GDM1 (cell line): ENCODE measurements around the gene VPS18.

Source experiments
- DNase-seq: peaks from one replicate; lab custom pipeline; 2025; lab: John Stamatoyannopoulos, UW

VPS18 gene

DNA sequence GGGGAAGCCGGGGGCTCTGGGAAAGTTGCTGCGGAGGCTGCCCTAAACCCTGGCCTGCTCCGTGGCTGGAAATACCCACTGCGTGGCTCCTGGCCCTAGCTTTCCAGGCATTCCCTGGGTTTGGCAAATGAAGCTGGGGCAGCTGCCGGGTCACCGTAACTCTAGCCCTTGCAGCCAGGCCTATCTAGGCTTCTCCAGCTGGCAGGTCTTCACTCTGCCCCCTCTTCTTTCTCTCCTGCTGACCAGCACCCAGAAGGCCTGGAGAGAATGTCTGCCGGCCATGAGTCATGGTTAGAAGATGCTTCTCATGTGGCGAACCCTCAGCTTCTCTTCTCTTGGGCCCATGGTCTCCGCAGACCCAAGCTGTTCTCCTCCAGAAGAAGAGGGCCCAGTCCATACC is 29.3 kb downstream of the VPS18 start:
- DNase-seq, result no peak

DNA sequence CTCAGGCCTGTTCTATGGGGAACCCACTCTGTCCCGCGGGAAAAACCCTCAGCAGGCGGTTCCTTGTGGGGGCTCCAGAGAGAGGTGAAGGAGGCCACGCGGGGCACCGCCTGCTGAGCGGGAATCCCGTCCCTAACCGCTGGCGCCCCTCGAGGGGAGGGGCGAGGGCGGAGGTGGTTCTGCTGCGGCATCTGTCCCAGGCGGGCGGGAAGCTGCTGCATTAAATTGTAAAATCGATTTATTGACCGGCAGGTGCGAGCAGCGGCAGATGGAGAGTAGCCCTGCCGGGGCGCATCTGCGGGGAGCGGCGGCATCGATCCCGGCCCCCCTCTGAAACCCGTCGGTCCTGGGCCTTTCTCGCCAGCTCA is 31.2 kb downstream of the VPS18 start:
- DNase-seq, result no peak

DNA sequence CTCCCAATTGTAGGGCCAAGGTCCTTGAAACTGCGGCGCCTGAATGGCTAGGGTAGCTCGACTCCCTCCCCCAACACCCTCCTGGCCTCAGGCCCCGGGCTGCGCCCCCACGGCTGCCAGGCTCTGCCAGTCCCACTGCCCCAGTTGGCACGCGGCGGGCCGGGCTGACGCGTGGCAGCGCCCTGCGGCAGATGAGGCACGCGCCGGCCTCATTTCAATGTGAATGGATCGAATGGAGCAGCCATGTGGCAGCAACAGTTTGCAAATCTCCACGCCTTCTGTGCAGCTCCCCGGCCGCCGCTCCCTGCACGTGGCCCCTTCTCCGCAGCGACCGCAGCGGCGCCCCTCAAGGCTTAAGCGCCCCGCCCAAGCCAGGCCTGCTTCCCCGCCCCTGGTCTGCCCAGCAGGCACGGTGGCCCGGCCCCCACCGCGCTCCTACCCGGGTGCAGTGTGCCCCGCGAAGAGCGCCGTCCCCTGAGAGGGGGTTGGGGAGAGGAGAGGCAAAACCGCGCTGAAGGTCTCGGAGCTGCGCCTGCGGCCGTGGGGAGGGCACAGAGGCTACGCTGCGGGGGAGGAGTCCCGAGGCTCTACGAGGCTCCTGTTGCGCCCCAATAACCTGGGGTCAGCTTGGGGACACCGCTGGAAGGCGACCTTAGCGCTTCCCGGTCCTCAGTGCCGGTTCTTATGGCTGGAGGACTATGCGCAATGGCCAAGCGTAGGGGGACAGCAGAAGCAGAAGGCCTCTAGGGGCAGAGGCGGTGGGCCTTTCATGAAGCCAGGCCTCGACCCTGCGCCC is 31.8 kb downstream of the VPS18 start:
- DNase-seq, result no peak

DNA sequence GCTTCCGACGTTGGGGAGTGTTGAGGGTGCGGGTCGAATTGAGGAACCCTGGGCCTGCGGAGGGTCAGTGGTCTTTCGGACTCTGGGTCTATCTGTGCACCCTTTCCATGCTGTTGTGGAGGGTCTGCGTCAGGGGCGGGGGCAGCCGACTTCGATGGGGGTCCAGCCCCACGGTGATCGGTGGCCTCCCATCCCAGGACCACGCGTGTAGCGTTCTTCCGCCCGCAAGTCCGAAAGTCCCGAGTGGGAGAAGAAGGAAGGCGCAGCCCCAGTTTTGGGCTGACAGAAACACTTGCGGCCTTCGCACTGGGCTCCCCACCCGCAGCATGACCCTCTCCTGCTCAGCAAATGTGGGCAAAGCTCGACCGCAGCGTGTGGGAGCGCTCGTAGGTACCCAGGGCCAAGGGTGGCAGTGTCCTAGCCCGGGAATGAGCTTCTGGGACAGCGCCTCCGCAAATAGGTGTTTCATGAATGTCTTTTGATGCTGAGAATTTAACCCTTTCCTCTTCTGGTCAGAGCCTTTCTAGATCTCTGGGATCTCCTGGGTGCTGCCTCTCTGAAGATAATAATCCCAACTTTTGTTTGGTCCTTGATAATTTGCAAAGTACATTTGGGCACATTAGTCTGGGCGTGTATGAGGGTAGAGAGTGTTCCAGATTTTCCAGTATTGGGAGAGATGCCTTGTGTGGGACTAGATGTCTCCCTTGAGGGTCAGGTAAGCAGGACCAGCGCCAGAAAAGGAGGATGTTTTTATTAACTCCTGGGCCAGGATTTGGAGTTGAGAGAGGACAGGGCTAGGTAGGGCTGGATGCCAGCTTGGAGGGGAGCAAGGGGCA is 32.6 kb downstream of the VPS18 start:
- no peak for DNase-seq

DNA sequence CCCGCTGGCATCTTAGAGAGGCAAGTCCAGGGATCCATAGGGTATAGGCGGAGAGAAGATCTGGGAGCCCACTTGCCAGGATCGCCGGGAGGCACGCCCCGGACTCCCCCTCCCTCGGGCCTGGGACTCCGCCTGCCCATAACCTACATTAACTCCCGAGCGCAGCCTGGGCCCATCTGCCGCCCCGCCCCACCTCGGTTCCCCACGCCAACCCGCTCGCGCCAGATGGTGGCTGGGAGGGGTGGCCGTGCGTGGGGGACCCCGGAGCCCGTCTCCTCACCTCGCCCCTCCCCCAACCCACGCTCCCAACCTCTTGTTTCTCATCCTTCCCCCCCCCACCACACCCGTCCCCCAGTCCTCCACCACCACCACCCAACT is 33.2 kb downstream of the VPS18 start:
- no peak for DNase-seq

DNA sequence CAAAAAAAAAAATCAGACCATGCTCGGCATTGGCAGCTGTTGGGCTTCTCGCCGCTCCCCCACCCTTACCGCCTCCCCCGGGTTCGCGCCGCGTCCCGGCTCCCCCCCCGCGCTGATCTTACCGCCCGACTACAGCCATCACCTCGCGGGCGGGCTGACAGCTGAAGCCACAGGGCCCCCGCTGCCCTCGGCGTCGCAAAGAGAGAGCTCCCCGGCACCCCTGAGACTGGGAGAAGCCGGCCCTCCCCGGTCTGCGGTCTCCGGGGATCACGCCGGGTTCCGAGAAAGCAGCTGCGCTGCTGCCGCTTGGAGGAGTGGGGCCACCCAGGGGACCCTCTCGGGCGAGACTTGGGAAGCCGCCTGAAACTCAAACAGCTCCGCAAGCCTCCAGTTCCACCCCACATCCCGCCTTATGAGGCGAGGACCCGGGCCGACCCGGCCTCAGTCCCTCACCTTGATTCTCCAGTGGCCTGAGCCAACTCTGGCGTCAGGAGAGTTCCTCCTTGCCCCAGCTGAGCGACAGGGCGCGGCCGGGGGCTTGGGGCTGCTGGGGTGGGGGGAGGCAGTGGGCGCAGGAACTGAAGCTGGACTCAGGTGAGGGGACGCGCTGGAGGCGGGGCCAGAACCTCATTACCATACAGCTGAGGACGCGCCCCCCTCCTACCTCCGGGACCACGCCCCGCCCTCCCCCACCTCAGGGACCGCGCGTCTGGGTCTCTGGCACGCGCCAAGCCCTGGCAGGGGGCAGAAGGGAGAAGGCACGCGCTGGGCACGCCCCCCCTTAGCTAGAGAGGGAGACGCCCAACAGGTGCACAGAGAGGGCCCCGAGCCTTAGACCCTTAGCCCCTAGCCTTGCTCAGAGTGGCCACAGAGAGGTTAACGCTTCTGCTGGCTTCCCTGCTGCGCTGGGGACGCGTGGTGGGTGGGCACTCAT is 33.9 kb downstream of the VPS18 start:
- DNase-seq, result no peak

DNA sequence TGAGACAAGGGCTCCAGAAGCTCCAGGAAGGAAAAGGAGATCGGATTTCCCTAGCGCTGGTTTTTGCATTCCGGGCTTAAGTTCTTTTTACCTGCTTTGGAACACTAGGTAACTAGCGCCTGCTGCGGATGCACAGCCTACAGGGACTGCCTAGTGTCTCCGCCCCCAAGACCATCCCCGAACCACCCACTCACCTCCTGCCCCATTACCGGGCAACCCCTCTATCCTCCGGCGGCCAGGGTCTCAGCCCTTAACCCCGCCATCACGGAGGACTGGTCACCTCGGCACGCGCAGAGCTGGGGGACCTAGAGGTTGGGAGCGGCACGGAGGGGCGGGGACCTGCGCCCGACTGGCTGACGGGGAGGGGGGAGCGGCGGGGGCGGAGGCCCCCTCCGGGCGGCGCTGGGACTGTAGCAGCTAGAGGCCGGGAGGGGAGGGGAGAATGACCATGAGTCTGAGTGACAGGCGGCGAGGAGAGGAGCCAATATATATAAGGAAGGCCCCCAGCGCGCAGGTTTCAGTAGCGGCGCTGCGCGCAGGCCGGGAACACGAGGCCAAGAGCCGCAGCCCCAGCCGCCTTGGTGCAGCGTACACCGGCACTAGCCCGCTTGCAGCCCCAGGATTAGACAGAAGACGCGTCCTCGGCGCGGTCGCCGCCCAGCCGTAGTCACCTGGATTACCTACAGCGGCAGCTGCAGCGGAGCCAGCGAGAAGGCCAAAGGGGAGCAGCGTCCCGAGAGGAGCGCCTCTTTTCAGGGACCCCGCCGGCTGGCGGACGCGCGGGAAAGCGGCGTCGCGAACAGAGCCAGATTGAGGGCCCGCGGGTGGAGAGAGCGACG is 34.8 kb downstream of the VPS18 start, which contains the start of gene DLL4:
TSS of gene DLL4 (plus strand) at position 520 of the 839 bp plus-strand sequence. CDS start 329 bp downstream, outside the sequence.
- DNase-seq, result no peak

DNA sequence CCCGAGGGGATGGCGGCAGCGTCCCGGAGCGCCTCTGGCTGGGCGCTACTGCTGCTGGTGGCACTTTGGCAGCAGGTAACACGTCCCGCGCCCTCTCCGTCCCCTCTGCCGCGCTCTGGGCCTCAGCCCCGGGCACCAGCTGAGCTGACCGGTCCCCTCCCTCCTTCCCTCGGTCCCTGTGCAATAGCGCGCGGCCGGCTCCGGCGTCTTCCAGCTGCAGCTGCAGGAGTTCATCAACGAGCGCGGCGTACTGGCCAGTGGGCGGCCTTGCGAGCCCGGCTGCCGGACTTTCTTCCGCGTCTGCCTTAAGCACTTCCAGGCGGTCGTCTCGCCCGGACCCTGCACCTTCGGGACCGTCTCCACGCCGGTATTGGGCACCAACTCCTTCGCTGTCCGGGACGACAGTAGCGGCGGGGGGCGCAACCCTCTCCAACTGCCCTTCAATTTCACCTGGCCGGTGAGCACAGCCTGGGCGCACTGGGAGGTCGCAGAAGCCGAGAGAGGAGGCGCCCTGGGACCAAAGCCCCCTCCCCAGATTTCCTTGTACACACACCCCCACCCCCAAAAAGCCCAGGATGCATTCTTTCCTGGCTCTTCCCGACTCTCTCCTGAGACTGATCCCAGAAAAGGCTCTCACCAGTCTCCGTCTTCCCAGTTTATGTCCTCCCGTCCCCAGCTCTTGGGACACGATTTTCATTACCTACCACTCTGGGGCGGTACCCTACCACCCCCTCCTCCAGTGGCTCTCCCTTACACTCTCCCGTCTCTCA is 35.6 kb downstream of the VPS18 start:
- no peak for DNase-seq

DNA sequence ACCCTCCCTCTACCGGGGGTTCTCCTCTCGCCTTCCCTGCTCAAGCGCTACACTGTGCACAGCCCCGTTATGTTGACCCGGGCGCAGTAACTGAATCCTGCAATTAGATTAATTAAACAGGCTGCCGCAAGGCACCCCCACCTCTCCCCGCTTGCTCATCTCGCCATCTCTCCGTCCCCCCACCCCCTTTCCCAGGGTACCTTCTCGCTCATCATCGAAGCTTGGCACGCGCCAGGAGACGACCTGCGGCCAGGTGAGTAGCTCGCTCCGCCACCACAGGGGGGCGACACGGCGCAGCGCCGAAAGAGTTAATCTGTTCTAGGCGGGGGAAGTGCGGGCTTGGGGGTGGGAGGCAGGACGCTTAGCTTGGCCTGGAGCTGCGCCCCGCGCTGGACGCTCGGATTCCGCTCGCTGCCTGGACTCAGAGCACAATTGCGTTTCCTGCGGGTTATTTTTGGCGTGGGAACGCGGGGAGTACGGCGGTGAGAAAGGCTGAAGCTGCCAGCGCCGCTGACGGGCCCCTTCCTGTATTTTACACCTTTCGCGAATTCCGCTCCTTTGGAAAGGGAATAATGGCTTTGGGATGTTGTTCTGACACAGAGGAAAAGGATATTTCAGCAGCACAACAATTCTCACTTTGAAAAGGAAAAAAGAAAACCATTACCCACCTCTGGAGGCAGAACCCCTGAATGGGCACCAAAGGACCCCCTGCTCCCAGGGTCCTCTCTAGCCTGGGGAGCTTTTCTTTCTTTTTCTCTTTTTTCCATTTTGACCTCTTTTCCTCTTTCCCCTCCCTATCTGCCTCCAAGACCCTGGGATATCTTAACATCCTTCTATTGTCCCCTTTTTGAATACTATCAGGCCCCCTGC is 36.4 kb downstream of the VPS18 start:
- DNase-seq, result no peak

DNA sequence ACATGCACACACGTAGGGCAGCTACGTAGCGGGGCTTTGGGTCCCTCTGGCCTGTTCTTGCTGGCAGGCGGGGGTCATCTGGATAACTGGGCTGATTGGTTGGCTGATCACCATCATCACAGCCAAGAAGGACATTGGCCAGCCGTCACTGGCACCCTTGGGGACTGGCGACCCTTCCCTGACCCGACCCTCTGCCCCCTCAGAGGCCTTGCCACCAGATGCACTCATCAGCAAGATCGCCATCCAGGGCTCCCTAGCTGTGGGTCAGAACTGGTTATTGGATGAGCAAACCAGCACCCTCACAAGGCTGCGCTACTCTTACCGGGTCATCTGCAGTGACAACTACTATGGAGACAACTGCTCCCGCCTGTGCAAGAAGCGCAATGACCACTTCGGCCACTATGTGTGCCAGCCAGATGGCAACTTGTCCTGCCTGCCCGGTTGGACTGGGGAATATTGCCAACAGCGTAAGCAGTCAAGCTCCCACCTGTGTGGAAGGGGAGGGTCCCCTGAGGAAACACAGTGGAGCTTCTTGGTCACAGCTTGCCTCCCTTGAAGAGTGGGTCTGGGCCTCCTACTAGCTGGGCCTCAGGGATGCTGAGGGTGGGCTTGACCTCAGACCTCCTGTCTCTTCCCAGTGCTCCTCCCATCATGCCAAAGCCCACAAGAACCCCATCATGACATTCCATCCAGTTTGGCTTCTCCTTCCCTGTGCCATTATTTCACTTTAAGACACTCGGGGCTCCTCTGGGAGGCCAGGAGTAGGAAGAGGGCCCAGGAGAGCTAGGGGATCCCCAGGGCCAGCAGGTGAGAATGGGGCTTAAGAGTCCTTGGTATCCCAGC is 37.3 kb downstream of the VPS18 start:
- no peak for DNase-seq

DNA sequence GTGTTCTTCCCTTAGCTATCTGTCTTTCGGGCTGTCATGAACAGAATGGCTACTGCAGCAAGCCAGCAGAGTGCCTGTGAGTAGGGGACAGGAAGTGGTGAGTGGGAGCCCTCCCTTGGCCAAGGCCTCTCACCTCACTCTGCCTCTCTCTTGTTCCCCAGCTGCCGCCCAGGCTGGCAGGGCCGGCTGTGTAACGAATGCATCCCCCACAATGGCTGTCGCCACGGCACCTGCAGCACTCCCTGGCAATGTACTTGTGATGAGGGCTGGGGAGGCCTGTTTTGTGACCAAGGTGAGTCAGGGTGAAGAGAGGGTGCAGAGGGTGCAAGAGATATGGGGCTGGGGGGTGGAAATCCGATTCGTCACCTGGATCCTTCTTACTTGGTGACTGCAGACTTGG is 37.9 kb downstream of the VPS18 start:
- DNase-seq, result no peak

DNA sequence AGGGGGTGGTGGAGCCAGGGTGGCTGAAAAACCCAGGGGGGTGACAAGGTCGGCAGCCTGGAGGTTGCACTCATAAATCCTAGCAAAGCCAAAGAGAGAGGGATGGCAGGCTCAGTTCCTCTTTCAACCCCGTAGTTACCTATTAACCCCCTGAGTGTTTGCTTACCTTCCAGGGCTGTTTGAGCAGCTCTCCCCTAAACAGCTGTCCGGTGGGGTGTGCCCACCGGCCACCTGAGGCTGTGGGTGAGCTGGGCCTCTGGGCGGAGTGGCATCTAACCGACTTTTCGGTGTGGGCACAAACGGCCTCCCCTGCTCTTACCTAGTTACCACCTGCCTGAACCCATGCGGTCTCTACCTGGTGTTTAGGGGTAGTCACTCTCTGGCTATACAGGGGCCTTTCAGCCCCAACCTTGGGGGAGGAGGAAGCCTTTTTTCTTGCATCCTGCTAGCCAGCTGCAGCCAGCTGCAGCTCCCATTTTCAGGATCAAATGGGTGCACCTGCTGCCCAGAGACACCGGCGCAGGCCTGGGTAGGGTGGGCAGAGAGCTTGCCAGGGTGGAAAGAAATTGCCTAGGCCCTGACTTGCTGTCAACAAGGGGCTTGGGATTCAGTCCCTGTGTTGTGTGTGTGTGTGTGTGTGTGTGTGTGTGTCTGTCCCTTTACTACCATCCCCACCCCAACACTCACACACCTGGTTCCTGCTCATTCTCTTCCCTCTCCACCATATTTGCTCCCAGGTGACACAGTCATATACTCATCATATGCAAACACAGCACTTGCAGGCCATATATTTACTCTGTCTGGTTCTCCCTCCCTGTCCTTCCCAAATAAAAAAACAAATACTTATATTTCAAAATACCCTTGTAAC is 38.6 kb downstream of the VPS18 start:
- no peak for DNase-seq

DNA sequence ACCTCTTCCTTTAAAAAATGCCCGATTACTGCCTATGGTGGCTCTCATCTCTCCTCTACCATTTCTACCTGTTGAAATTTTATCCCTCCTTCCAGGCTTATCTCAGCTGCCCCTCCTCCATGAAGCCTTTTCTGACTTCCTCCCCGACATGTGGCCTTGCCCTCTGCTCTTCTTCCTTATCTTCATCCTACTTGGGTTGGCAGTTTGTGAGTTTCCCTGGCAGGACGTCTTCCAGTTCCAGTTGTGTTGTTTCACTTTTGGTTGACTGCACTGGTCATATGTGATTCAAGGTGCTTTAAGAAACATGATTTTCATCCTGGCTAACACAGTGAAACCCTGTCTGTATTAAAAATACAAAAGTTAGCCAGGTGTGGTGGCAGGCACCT is 39.3 kb downstream of the VPS18 start:
- DNase-seq, result no peak

DNA sequence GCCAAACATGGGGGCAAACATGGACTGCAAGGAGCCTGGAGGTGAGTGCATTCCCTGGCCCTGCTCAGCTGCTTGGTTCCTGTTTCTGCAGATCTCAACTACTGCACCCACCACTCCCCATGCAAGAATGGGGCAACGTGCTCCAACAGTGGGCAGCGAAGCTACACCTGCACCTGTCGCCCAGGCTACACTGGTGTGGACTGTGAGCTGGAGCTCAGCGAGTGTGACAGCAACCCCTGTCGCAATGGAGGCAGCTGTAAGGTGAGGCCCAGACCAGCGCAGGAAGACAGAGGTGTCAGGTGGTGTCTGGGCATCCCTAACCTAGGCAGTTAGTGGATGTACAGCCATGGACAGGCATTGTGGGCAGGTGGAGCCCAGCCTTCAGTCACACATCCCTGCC is 40.2 kb downstream of the VPS18 start:
- DNase-seq, result no peak

DNA sequence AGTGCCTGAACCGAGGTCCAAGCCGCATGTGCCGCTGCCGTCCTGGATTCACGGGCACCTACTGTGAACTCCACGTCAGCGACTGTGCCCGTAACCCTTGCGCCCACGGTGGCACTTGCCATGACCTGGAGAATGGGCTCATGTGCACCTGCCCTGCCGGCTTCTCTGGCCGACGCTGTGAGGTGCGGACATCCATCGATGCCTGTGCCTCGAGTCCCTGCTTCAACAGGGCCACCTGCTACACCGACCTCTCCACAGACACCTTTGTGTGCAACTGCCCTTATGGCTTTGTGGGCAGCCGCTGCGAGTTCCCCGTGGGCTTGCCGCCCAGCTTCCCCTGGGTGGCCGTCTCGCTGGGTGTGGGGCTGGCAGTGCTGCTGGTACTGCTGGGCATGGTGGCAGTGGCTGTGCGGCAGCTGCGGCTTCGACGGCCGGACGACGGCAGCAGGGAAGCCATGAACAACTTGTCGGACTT is 42.0 kb downstream of the VPS18 start:
- no peak for DNase-seq

DNA sequence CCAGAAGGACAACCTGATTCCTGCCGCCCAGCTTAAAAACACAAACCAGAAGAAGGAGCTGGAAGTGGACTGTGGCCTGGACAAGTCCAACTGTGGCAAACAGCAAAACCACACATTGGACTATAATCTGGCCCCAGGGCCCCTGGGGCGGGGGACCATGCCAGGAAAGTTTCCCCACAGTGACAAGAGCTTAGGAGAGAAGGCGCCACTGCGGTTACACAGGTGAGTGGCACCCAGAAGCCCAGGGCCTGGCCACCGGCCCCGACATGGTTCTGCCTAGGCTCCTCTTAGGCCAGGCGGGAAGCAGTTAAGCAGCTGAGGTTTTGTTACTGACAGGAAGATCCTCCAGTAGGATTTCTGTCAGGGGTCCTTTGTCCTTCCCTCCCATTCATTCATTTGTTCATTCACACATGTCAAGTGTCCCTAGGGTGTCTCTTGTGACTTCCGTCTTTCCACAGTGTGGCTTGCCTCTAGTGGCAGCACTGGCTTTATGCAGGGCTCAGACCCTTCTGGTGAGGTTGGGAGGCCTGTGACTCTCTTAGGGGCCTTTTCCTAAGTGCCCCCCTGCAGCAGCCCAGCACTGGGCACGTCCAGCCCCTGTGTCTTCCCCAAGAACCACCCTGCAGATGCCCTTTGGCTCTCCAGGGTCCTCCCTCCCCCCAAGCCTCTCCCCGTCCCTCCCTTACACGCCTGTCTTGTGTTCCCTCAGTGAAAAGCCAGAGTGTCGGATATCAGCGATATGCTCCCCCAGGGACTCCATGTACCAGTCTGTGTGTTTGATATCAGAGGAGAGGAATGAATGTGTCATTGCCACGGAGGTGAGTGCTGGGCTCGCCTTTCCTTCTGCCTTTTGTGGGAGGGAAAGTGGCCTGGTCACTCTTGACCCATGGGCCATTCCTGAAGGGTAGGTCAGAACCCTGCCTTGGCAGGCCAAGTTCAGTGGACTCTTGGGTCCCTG is 42.7 kb downstream of the VPS18 start:
- DNase-seq, result no peak
